ENCODE measurements around the gene TMEM271. TPM values are rescaled to one million over a fixed set of nuclear protein-coding genes. Genes with fewer than 3 reads are reported as not detected.

TMEM271 gene
- polyA plus RNA-seq, 1 donor from 2014 or later: 16.0 TPM

- Histone ChIP-seq H2AFZ (ENCODE audit: low read depth, low read length) (no peak within 1 kb of the TSS), H3K36me3 (ENCODE audit: insufficient read depth, low read length) (no peaks in the 10 kb centered on the region), H4K20me1 (ENCODE audit: insufficient read depth) (no peaks in the 10 kb centered on the region), H3K4me3 (ENCODE audit: low read length) (no peak within 1 kb of the TSS), H3K79me2 (replicated peaks; ENCODE audit: insufficient read depth, low read length) (no peaks in the 10 kb centered on the region), H3K9me2 (ENCODE audit: insufficient read depth, low read length) (no peaks in the 10 kb centered on the region), H3K4me2 (ENCODE audit: low read length) (no peak within 1 kb of the TSS), H3K27me3 (ENCODE audit: insufficient read depth, low read depth, low read length) (no peaks in the 10 kb centered on the region), H3K27ac (ENCODE audit: low read length) (no peak within 1 kb of the TSS), H3K9me3 (ENCODE audit: low read length) (no peaks in the 10 kb centered on the region), H3F3A (ENCODE audit: insufficient read depth, low read length, poor library complexity, severe bottlenecking) (no peaks in the 10 kb centered on the region), H3K9ac (ENCODE audit: low read length) (no peak within 1 kb of the TSS)
- TF ChIP-seq TAF1 (IDR thresholded peaks at IDR 0.05; ENCODE audit: low read depth) (no peak), MXI1 (conservative IDR thresholded peaks at IDR 0.05; ENCODE audit: poor library complexity, severe bottlenecking) (no peak), SMC3 (conservative IDR thresholded peaks at IDR 0.05; ENCODE audit: poor library complexity) (no peak), RAD21 (conservative IDR thresholded peaks at IDR 0.05) (no peak), POLR2AphosphoS5 (IDR thresholded peaks at IDR 0.05) (no peak), EZH2 (IDR thresholded peaks at IDR 0.05; ENCODE audit: borderline replicate concordance, insufficient read depth, low read length, poor library complexity, severe bottlenecking) (no peak), EP300 (conservative IDR thresholded peaks at IDR 0.05; ENCODE audit: poor library complexity, severe bottlenecking) (no peak)
- TF ChIP-seq, protein P1, sequence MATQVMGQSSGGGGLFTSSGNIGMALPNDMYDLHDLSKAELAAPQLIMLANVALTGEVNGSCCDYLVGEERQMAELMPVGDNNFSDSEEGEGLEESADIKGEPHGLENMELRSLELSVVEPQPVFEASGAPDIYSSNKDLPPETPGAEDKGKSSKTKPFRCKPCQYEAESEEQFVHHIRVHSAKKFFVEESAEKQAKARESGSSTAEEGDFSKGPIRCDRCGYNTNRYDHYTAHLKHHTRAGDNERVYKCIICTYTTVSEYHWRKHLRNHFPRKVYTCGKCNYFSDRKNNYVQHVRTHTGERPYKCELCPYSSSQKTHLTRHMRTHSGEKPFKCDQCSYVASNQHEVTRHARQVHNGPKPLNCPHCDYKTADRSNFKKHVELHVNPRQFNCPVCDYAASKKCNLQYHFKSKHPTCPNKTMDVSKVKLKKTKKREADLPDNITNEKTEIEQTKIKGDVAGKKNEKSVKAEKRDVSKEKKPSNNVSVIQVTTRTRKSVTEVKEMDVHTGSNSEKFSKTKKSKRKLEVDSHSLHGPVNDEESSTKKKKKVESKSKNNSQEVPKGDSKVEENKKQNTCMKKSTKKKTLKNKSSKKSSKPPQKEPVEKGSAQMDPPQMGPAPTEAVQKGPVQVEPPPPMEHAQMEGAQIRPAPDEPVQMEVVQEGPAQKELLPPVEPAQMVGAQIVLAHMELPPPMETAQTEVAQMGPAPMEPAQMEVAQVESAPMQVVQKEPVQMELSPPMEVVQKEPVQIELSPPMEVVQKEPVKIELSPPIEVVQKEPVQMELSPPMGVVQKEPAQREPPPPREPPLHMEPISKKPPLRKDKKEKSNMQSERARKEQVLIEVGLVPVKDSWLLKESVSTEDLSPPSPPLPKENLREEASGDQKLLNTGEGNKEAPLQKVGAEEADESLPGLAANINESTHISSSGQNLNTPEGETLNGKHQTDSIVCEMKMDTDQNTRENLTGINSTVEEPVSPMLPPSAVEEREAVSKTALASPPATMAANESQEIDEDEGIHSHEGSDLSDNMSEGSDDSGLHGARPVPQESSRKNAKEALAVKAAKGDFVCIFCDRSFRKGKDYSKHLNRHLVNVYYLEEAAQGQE (IDR thresholded peaks at IDR 0.05; ENCODE audit: borderline replicate concordance): no peak
- TF ChIP-seq, protein P2, sequence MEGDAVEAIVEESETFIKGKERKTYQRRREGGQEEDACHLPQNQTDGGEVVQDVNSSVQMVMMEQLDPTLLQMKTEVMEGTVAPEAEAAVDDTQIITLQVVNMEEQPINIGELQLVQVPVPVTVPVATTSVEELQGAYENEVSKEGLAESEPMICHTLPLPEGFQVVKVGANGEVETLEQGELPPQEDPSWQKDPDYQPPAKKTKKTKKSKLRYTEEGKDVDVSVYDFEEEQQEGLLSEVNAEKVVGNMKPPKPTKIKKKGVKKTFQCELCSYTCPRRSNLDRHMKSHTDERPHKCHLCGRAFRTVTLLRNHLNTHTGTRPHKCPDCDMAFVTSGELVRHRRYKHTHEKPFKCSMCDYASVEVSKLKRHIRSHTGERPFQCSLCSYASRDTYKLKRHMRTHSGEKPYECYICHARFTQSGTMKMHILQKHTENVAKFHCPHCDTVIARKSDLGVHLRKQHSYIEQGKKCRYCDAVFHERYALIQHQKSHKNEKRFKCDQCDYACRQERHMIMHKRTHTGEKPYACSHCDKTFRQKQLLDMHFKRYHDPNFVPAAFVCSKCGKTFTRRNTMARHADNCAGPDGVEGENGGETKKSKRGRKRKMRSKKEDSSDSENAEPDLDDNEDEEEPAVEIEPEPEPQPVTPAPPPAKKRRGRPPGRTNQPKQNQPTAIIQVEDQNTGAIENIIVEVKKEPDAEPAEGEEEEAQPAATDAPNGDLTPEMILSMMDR (IDR thresholded peaks at IDR 0.05; ENCODE audit: poor library complexity, severe bottlenecking): no peak
These were observed 48.9 kb upstream of the TMEM271 start, which contains the start of gene PDE6B for GRCh38 chr4:624705-625590. Gene PDE6B, plus strand, starts transcription at chr4:625573. Its CDS starts 54 bp downstream, at chr4:625627.

- Histone ChIP-seq H3K27ac (ENCODE audit: low read length) (no peak overlapping the region), H4K20me1 (ENCODE audit: insufficient read depth) (no peaks in the 10 kb centered on the region), H3K36me3 (ENCODE audit: insufficient read depth, low read length) (no peaks in the 10 kb centered on the region), H3K79me2 (replicated peaks; ENCODE audit: insufficient read depth, low read length) (no peaks in the 10 kb centered on the region), H3F3A (ENCODE audit: insufficient read depth, low read length, poor library complexity, severe bottlenecking) (no peaks in the 10 kb centered on the region), H3K9ac (ENCODE audit: low read length) (no peak overlapping the region), H3K4me2 (ENCODE audit: low read length) (no peak overlapping the region), H3K27me3 (ENCODE audit: insufficient read depth, low read depth, low read length) (no peaks in the 10 kb centered on the region), H3K9me3 (ENCODE audit: low read length) (no peaks in the 10 kb centered on the region), H3K9me2 (ENCODE audit: insufficient read depth, low read length) (no peaks in the 10 kb centered on the region), H3K4me3 (ENCODE audit: low read length) (no peak overlapping the region), H2AFZ (ENCODE audit: low read depth, low read length) (no peak overlapping the region)
- TF ChIP-seq, protein P1 (IDR thresholded peaks at IDR 0.05; ENCODE audit: borderline replicate concordance): no peak
- TF ChIP-seq TAF1 (IDR thresholded peaks at IDR 0.05; ENCODE audit: low read depth): no peak
- no peak for TF ChIP-seq RAD21 (conservative IDR thresholded peaks at IDR 0.05)
These were observed 47.9 kb upstream of the TMEM271 start for GRCh38 chr4:623914-624566.

Measured in neural cell (in vitro differentiated cells).